ENCODE measurements around the gene PHF12. TPM values are rescaled to one million over a fixed set of nuclear protein-coding genes. Genes with fewer than 3 reads are reported as not detected.

PHF12 gene
- total RNA-seq, 3 donors from 2014 or later (not counting 1 experiment from before 2014, with no cell fraction given), result 163 to 177 (median 171) TPM

GRCh38 chr17:28898527-28898955 lies 52.8 kb downstream of the PHF12 start:
- Mint-ChIP-seq H3K4me3 (peak overlapping the region; percentile 90), H3K27ac (peak overlapping the region; percentile 93 to 97), H3K36me3 (no peaks in the 10 kb centered on the region), H3K9me3 (no peaks in the 10 kb centered on the region), H3K4me1 (peaks cover 45 to 68% of the 10 kb centered on the region in 2 donors), H3K27me3 (ENCODE audit: low read depth in 2 of 2) (no peaks in the 10 kb centered on the region)
- peaks cover 66% of the 10 kb centered on the region for H3K4me1 ChIP-seq (ENCODE audit: control insufficient read depth, insufficient read depth, low read length)
- no peaks in the 10 kb centered on the region for H3K9me3 ChIP-seq (ENCODE audit: control insufficient read depth, insufficient read depth, low read length)
- no peaks in the 10 kb centered on the region for H3K27me3 ChIP-seq (ENCODE audit: control insufficient read depth, insufficient read depth, low read length)
- H3K4me3 ChIP-seq (ENCODE audit: low read length), result no peak overlapping the region
- intact Hi-C loops (cut with micrococcal nuclease), result loop anchor here (5.0 to 10.0 kb wide), 2 partner anchors 54 to 171 kb away; partner anchors contain the start of genes FAM222B, NEK8 and TLCD1
- H3K36me3 ChIP-seq (ENCODE audit: control insufficient read depth, insufficient read depth, low read length), result no peaks in the 10 kb centered on the region
- TF ChIP-seq, protein P1, sequence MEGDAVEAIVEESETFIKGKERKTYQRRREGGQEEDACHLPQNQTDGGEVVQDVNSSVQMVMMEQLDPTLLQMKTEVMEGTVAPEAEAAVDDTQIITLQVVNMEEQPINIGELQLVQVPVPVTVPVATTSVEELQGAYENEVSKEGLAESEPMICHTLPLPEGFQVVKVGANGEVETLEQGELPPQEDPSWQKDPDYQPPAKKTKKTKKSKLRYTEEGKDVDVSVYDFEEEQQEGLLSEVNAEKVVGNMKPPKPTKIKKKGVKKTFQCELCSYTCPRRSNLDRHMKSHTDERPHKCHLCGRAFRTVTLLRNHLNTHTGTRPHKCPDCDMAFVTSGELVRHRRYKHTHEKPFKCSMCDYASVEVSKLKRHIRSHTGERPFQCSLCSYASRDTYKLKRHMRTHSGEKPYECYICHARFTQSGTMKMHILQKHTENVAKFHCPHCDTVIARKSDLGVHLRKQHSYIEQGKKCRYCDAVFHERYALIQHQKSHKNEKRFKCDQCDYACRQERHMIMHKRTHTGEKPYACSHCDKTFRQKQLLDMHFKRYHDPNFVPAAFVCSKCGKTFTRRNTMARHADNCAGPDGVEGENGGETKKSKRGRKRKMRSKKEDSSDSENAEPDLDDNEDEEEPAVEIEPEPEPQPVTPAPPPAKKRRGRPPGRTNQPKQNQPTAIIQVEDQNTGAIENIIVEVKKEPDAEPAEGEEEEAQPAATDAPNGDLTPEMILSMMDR (IDR thresholded peaks at IDR 0.05), result no peak
- DNase-seq (no peak), ATAC-seq (no peak)
- 89% methylated on average over 12 of the region's 12 CpGs for WGBS (ENCODE audit: insufficient coverage)
- peak overlapping the region; percentile 89 for H3K27ac ChIP-seq (ENCODE audit: low read length)

- Mint-ChIP-seq H3K36me3 (no peaks in the 10 kb centered on the region), H3K4me3 (peak overlapping the region; percentile 90), H3K27me3 (ENCODE audit: low read depth in 2 of 2) (no peaks in the 10 kb centered on the region), H3K4me1 (peaks cover 51 to 69% of the 10 kb centered on the region in 2 donors), H3K9me3 (no peaks in the 10 kb centered on the region), H3K27ac (peak overlapping the region; percentile 93 to 97)
- TF ChIP-seq, protein P1 (IDR thresholded peaks at IDR 0.05), result no peak
- peak overlapping the region; percentile 89 for H3K27ac ChIP-seq (ENCODE audit: low read length)
- DNase-seq, result no peak
- H3K27me3 ChIP-seq (ENCODE audit: control insufficient read depth, insufficient read depth, low read length), result no peaks in the 10 kb centered on the region
- ATAC-seq, result peak in 1 of 3 donors; percentile 53
- H3K4me3 ChIP-seq (ENCODE audit: low read length), result peak overlapping the region; percentile 94
- H3K9me3 ChIP-seq (ENCODE audit: control insufficient read depth, insufficient read depth, low read length), result no peaks in the 10 kb centered on the region
- intact Hi-C loops (cut with micrococcal nuclease), result loop anchor here (5.0 to 10.0 kb wide), 2 partner anchors 53 to 171 kb away; partner anchors contain the start of genes FAM222B, NEK8 and TLCD1
- 24% methylated on average over 23 of the region's 23 CpGs for WGBS (ENCODE audit: insufficient coverage)
- no peaks in the 10 kb centered on the region for H3K36me3 ChIP-seq (ENCODE audit: control insufficient read depth, insufficient read depth, low read length)
- peaks cover 68% of the 10 kb centered on the region for H3K4me1 ChIP-seq (ENCODE audit: control insufficient read depth, insufficient read depth, low read length)
Measured at GRCh38 chr17:28897769-28898526, 53.4 kb downstream of the PHF12 start.

DNA sequence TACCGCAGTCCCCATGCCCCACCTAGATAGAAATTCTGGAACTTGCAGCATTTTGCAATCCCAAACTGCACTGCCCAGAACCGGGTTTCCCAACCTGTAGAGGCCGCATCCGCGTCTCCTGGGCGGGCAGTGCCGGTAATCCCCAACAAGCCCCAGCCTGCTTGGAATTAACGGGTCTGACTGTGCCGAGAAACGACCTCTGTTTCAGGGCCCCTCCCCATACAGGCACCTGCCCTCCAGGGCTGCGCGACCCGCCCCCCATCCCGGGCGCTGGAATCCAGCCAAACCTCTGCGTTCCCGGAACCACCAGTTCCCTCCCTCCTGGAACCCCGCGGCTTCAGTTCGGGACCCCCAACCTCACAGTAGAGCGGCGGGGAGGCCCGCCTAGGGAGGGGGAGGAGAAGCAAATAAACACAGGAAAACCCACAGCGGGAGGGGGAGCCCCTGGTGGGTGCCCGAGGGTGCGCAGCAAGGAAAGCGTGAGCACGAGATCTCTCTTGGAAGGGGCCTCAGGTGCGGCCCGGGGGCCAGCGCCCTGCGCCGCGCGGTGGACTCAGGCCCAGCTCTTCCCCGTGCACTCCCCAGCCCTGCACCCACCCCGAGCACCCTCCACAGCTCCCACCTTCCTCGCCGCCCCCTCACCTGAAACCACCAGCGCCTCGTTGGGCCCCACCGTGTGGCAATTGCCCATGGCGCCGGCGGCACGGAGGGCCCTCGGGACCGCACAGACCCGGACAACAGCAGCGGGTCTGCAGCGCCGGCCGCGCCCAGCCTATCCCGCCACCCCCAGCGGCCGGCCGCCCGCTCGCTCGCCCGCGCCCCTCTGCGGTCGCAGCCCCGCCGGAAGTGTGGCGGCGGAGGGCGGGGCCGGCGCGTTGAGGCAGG lies 54.2 kb downstream of the PHF12 start, which contains the start of gene FLOT2:
FLOT2 (minus strand) TSS at position 850 of the 885 bp plus-strand sequence; CDS start at position 691, 159 bp downstream.
- H3K27me3 Mint-ChIP-seq (ENCODE audit: low read depth in 2 of 2), result no peaks in the 10 kb centered on the region
- ATAC-seq (peak; percentile 74 to 80 (median 76)), DNase-seq (peak; percentile 61 to 82)
- peak within 1 kb of the TSS; percentile 90 for H3K4me3 Mint-ChIP-seq
- H3K4me1 Mint-ChIP-seq, result peaks cover 53 to 65% of the 10 kb centered on the region in 2 donors
- H3K36me3 Mint-ChIP-seq, result no peaks in the 10 kb centered on the region
- Histone ChIP-seq H3K27me3 (ENCODE audit: control insufficient read depth, insufficient read depth, low read length) (no peaks in the 10 kb centered on the region), H3K9me3 (ENCODE audit: control insufficient read depth, insufficient read depth, low read length) (no peaks in the 10 kb centered on the region), H3K4me3 (ENCODE audit: low read length) (peak within 1 kb of the TSS; percentile 94), H3K36me3 (ENCODE audit: control insufficient read depth, insufficient read depth, low read length) (no peaks in the 10 kb centered on the region), H3K4me1 (ENCODE audit: control insufficient read depth, insufficient read depth, low read length) (peaks cover 71% of the 10 kb centered on the region), H3K27ac (ENCODE audit: low read length) (peak within 1 kb of the TSS; percentile 89)
- H3K27ac Mint-ChIP-seq, result peak within 1 kb of the TSS; percentile 93 to 97
- intact Hi-C loops (cut with micrococcal nuclease), result loop anchor here (5.0 to 10.0 kb wide), 2 partner anchors 52 to 170 kb away; partner anchors contain the start of genes FAM222B, NEK8 and TLCD1
- H3K9me3 Mint-ChIP-seq, result no peaks in the 10 kb centered on the region
- under 1% methylated on average over 70 of the region's 73 CpGs for WGBS (ENCODE audit: insufficient coverage)
- TF ChIP-seq, protein P1 (IDR thresholded peaks at IDR 0.05), result peak; percentile 50

Data from natural killer cell (primary cell).